Subcutaneous abdominal adipose tissue (tissue), 5 donors: ENCODE results near the gene RIMKLA.

ENCODE experiments used
- H3K27ac ChIP-seq: one replicate; pipeline ENCODE4 v1.7.0; 2013; ENCODE audit warnings: low read depth, mild to moderate bottlenecking, inconsistent platforms, low read length, moderate library complexity
- H3K27me3 ChIP-seq, 5 donors: one replicate each; pipeline ENCODE4 v1.7.0; 2013; ENCODE audit warnings: low read length in 5 of 5, inconsistent platforms in 1 of 5; ENCODE audit not compliant: control insufficient read depth in 5 of 5, insufficient read depth in 4 of 5
- H3K36me3 ChIP-seq, 5 donors: one replicate each; pipeline ENCODE4 v1.7.0; 2013; ENCODE audit warnings: low read length in 5 of 5; ENCODE audit not compliant: control insufficient read depth in 5 of 5, insufficient read depth in 5 of 5
- H3K4me1 ChIP-seq, 5 donors: one replicate each; pipeline ENCODE4 v1.7.0; 2013; ENCODE audit warnings: low read length in 5 of 5, mild to moderate bottlenecking in 3 of 5, moderate library complexity in 1 of 5; ENCODE audit not compliant: control insufficient read depth in 5 of 5, insufficient read depth in 5 of 5
- H3K4me3 ChIP-seq, 5 donors: one replicate each; pipeline ENCODE4 v1.7.0; 2013; ENCODE audit warnings: low read length in 5 of 5, low read depth in 1 of 5
- H3K9ac ChIP-seq, 5 donors: one replicate each; pipeline ENCODE4 v1.7.0; 2013; ENCODE audit warnings: low read length in 5 of 5, mild to moderate bottlenecking in 4 of 5, moderate library complexity in 3 of 5
- H3K9me3 ChIP-seq, 5 donors: one replicate each; pipeline ENCODE4 v1.7.0; 2013; ENCODE audit warnings: low read length in 5 of 5; ENCODE audit not compliant: control insufficient read depth in 5 of 5
- donor health status: healthy.
- donor health status: healthy.
- donor health status: healthy.
- donor health status: healthy.
- donor health status: healthy.

The RIMKLA gene

DNA sequence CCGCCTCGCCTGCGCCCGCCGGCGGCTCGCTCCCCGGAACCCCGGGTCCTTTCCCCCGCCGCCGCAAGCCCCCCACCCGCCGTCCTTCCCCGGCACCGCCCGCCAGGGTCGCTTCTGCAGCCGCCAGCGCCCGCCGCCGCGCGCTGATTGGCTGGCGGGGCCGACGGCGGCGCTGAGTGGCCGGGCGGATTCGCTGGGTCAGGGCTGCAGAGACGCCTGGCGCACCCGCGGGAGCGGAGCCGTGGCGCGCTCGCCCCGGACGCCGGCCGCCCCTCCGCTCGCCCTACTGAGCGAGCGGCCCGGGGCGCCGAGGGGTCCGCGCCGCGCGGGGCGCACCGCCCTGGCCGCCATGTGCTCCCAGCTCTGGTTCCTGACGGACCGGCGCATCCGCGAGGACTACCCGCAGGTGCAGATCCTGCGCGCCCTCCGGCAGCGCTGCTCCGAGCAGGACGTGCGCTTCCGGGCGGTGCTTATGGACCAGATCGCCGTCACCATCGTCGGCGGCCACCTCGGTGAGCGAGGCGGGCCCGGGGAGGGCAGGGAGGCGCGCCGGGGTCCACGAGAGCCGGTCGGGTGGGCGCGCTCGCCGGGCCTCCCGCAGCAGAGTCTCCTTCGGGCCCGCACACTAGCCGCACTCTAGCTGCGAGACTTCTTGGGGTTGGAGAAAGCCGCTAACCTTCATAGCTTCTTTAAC lies at the start of gene RIMKLA:
Gene RIMKLA (plus strand): TSS at position 207 of the 694 bp plus-strand sequence. CDS start 143 bp downstream, at position 350.
- Histone ChIP-seq H3K27ac (no peak within 1 kb of the TSS), H3K9ac (peak within 1 kb of the TSS in 2 of 5 donors; percentile 27 to 66), H3K27me3 (peaks cover 5 to 15% (median 8%) of the 10 kb centered on the region in 5 donors), H3K4me1 (peaks cover 0 to 13% (median 11%) of the 10 kb centered on the region in 5 donors), H3K4me3 (peak within 1 kb of the TSS; percentile 48 to 74 (median 65)), H3K9me3 (no peaks in the 10 kb centered on the region), H3K36me3 (no peaks in the 10 kb centered on the region)

- Histone ChIP-seq H3K4me1 (peaks cover 3 to 37% (median 33%) of the 10 kb centered on the region in 5 donors), H3K27me3 (no peaks in the 10 kb centered on the region), H3K9ac (peak overlapping the region in 4 of 5 donors; percentile 69 to 94 (median 88)), H3K27ac (peak overlapping the region; percentile 87), H3K36me3 (no peaks in the 10 kb centered on the region), H3K9me3 (no peaks in the 10 kb centered on the region), H3K4me3 (no peak overlapping the region)
Measured at GRCh38 chr1:42332877-42333276, 47.7 kb upstream of the RIMKLA start.

GRCh38 chr1:42333662-42334239 lies 46.8 kb upstream of the RIMKLA start:
- peak overlapping the region; percentile 87 for H3K27ac ChIP-seq
- H3K36me3 ChIP-seq = no peaks in the 10 kb centered on the region
- peaks cover 3 to 37% (median 31%) of the 10 kb centered on the region in 5 donors for H3K4me1 ChIP-seq
- H3K4me3 ChIP-seq = peak overlapping the region; percentile 73 to 96 (median 83)
- H3K27me3 ChIP-seq = no peaks in the 10 kb centered on the region
- H3K9me3 ChIP-seq = no peaks in the 10 kb centered on the region
- peak overlapping the region; percentile 69 to 94 (median 89) for H3K9ac ChIP-seq

DNA sequence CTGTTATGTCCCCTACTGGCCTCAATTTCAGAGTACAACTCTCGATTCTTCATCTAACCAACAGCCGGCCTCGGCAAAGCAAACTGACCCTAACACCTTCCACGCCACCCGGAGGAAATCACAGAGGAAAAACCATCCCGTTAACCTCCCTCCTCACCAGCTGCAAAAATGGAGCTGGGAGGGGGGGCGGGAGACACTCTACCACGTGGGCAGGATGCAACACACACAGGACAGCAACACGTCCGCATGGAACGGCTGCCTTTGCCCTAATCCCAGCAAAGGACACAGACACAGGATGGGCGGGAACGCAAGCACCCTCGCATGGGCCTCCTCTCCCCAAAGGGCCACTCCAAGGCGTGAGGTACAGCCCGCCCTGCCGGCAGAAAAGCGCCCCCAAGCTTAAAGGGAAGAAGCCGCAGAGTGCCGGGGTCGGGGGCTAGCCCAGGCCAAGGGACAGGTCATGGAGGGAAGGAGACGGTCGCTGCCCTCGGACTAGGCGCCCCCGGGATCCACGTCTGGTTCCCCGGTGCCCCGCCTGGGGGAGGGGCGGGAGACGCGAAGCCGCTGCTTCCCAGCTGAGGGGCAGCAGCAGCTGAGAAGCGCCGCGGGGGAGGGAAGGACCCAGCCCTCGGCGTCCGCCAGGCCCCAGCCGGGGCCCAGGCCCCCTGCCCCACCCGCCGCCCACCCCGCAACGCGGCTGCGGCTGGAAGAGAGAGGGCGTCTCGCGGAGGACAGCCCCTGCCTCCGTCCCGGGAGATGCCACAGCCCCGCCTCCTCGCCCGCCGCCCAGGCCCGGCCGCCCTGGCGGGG lies 46.1 kb upstream of the RIMKLA start:
- peaks cover 3 to 37% (median 31%) of the 10 kb centered on the region in 5 donors for H3K4me1 ChIP-seq
- no peaks in the 10 kb centered on the region for H3K27me3 ChIP-seq
- H3K9ac ChIP-seq = peak overlapping the region; percentile 86 to 97 (median 90)
- H3K36me3 ChIP-seq = no peaks in the 10 kb centered on the region
- peak overlapping the region; percentile 73 to 96 (median 83) for H3K4me3 ChIP-seq
- peak overlapping the region; percentile 87 for H3K27ac ChIP-seq
- no peaks in the 10 kb centered on the region for H3K9me3 ChIP-seq

- Histone ChIP-seq H3K27ac (peak within 1 kb of the TSS; percentile 87), H3K4me1 (peaks cover 3 to 37% (median 31%) of the 10 kb centered on the region in 5 donors), H3K27me3 (no peaks in the 10 kb centered on the region), H3K36me3 (no peaks in the 10 kb centered on the region), H3K4me3 (peak within 1 kb of the TSS; percentile 73 to 96 (median 83)), H3K9ac (peak within 1 kb of the TSS; percentile 86 to 97 (median 90)), H3K9me3 (no peaks in the 10 kb centered on the region)
Measured at GRCh38 chr1:42335050-42335808, 45.4 kb upstream of the RIMKLA start, which contains the start of gene FOXJ3. Gene FOXJ3, minus strand, starts transcription at chr1:42335235. Its CDS starts 24,142 bp downstream, at chr1:42311093.

- H3K36me3 ChIP-seq = no peaks in the 10 kb centered on the region
- H3K27ac ChIP-seq = peak overlapping the region; percentile 87
- peak overlapping the region; percentile 30 to 97 (median 90) for H3K9ac ChIP-seq
- no peaks in the 10 kb centered on the region for H3K27me3 ChIP-seq
- H3K4me1 ChIP-seq = peaks cover 3 to 37% (median 31%) of the 10 kb centered on the region in 5 donors
- H3K4me3 ChIP-seq = peak overlapping the region; percentile 73 to 96 (median 83)
- H3K9me3 ChIP-seq = no peaks in the 10 kb centered on the region
Measured at GRCh38 chr1:42335809-42336518, 44.6 kb upstream of the RIMKLA start.

GRCh38 chr1:42336978-42337377 lies 43.6 kb upstream of the RIMKLA start:
- Histone ChIP-seq H3K4me3 (no peak overlapping the region), H3K9me3 (no peaks in the 10 kb centered on the region), H3K4me1 (peaks cover 3 to 37% (median 30%) of the 10 kb centered on the region in 5 donors), H3K27me3 (no peaks in the 10 kb centered on the region), H3K9ac (no peak overlapping the region), H3K27ac (no peak overlapping the region), H3K36me3 (no peaks in the 10 kb centered on the region)

DNA sequence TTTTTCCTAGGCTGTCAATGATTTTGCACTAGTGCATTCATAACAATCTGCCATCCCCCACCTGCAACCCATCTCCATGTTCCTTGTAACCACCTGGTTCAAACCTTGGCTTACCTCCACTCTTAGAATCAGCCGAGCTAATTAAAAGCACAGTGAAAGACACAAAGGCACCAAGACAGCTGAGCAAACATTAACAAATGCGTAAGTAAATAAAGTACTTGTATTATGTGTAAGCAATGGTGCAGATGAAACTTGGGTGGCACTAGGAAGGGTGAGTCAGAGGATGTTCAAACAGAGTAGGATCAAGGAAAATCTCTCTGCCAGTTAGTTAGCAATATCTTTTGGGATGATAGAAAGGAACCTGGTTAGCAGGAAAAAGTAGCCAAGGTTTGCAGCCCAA lies 40.5 kb upstream of the RIMKLA start:
- Histone ChIP-seq H3K27ac (no peak overlapping the region), H3K4me3 (no peak overlapping the region), H3K4me1 (peaks cover 0 to 12% (median 12%) of the 10 kb centered on the region in 5 donors), H3K9ac (no peak overlapping the region), H3K9me3 (no peaks in the 10 kb centered on the region), H3K27me3 (no peaks in the 10 kb centered on the region), H3K36me3 (no peaks in the 10 kb centered on the region)

- Histone ChIP-seq H3K27ac (no peak overlapping the region), H3K9me3 (no peaks in the 10 kb centered on the region)
Measured at GRCh38 chr1:42340901-42341300, 39.7 kb upstream of the RIMKLA start.

More at GRCh38 chr1:42340901-42341300, 39.7 kb upstream of the RIMKLA start:
- Histone ChIP-seq H3K4me1 (peaks cover 0 to 7% (median 5%) of the 10 kb centered on the region in 5 donors), H3K27me3 (no peaks in the 10 kb centered on the region), H3K9ac (no peak overlapping the region), H3K4me3 (no peak overlapping the region), H3K36me3 (no peaks in the 10 kb centered on the region)
